Neuron (in vitro differentiated cells): ENCODE results near the gene MMP28.
A peak's percentile ranks its signal among the peaks of the same experiment; 100 is the strongest.
"Not testable (repeated sequence)": the region's sequence is repeated elsewhere in the genome, so short reads cannot be mapped to it uniquely, and the experiment has no call there.

Experiments
- H2AFZ ChIP-seq: one replicate; pipeline ENCODE4 v1.6.1; 2013; ENCODE audit warnings: low read depth, mild to moderate bottlenecking, inconsistent platforms, low read length, moderate library complexity
- H3K27me3 ChIP-seq: one replicate; pipeline ENCODE4 v1.6.1; 2013; ENCODE audit warnings: low read length; ENCODE audit not compliant: insufficient read depth
- H3K36me3 ChIP-seq: one replicate; pipeline ENCODE4 v1.6.1; 2013; ENCODE audit warnings: low read length; ENCODE audit not compliant: insufficient read depth
- H3K4me1 ChIP-seq: one replicate; pipeline ENCODE4 v1.6.1; 2013; ENCODE audit warnings: low read length; ENCODE audit not compliant: insufficient read depth
- H3K4me3 ChIP-seq: 2 replicates; pipeline ENCODE4 v1.5.1; 2013; ENCODE audit warnings: mild to moderate bottlenecking, low read length, moderate library complexity
- H3K9me3 ChIP-seq: one replicate; pipeline ENCODE4 v1.6.1; 2013; ENCODE audit warnings: low read length

Gene MMP28

GRCh38 chr17:35752471-35752870 is 43.0 kb downstream of the MMP28 start:
- Histone ChIP-seq H3K4me3 (no peak overlapping the region), H3K36me3 (no peaks in the 10 kb centered on the region)

GRCh38 chr17:35751541-35751940 is 43.9 kb downstream of the MMP28 start:
- not testable (repeated sequence) for H3K4me1 ChIP-seq, H3K36me3 ChIP-seq, H3K9me3 ChIP-seq, H3K4me3 ChIP-seq, H2AFZ ChIP-seq
- peaks cover 22% of the 10 kb centered on the region for H3K27me3 ChIP-seq

More at GRCh38 chr17:35752471-35752870, 43.0 kb downstream of the MMP28 start:
- Histone ChIP-seq H3K9me3 (no peaks in the 10 kb centered on the region), H3K4me1 (peaks cover 8% of the 10 kb centered on the region), H3K27me3 (peaks cover 22% of the 10 kb centered on the region), H2AFZ (no peak overlapping the region)

GRCh38 chr17:35750526-35751395 is 44.7 kb downstream of the MMP28 start:
- Histone ChIP-seq H3K4me3 (no peak overlapping the region), H3K36me3 (no peaks in the 10 kb centered on the region), H3K9me3 (no peaks in the 10 kb centered on the region), H3K4me1 (peaks cover 8% of the 10 kb centered on the region), H2AFZ (no peak overlapping the region), H3K27me3 (peaks cover 22% of the 10 kb centered on the region)

- Histone ChIP-seq H3K4me1 (peaks cover 8% of the 10 kb centered on the region), H3K4me3 (peak overlapping the region; percentile 19), H3K9me3 (no peaks in the 10 kb centered on the region), H3K36me3 (no peaks in the 10 kb centered on the region), H3K27me3 (peaks cover 26% of the 10 kb centered on the region), H2AFZ (no peak overlapping the region)
Observed at GRCh38 chr17:35749560-35750412, 45.7 kb downstream of the MMP28 start.

- H3K4me1 ChIP-seq: peaks cover 8% of the 10 kb centered on the region
- H3K4me3 ChIP-seq: no peak overlapping the region
- H3K27me3 ChIP-seq: peaks cover 26% of the 10 kb centered on the region
- H3K36me3 ChIP-seq: no peaks in the 10 kb centered on the region
- no peaks in the 10 kb centered on the region for H3K9me3 ChIP-seq
- H2AFZ ChIP-seq: no peak overlapping the region
Observed at GRCh38 chr17:35748979-35749378, 46.5 kb downstream of the MMP28 start.

GRCh38 chr17:35748341-35748841 is 47.0 kb downstream of the MMP28 start:
- no peaks in the 10 kb centered on the region for H3K9me3 ChIP-seq
- peaks cover 26% of the 10 kb centered on the region for H3K27me3 ChIP-seq
- no peaks in the 10 kb centered on the region for H3K36me3 ChIP-seq
- no peak overlapping the region for H3K4me3 ChIP-seq
- H3K4me1 ChIP-seq: peaks cover 8% of the 10 kb centered on the region
- H2AFZ ChIP-seq: no peak overlapping the region

- H3K36me3 ChIP-seq: no peaks in the 10 kb centered on the region
- peaks cover 26% of the 10 kb centered on the region for H3K27me3 ChIP-seq
- peaks cover 8% of the 10 kb centered on the region for H3K4me1 ChIP-seq
- H2AFZ ChIP-seq: no peak overlapping the region
- no peaks in the 10 kb centered on the region for H3K9me3 ChIP-seq
- no peak overlapping the region for H3K4me3 ChIP-seq
Observed at GRCh38 chr17:35747540-35748017, 47.9 kb downstream of the MMP28 start.

- Histone ChIP-seq H3K4me3 (no peak overlapping the region), H2AFZ (no peak overlapping the region), H3K9me3 (no peaks in the 10 kb centered on the region), H3K36me3 (no peaks in the 10 kb centered on the region), H3K4me1 (peaks cover 8% of the 10 kb centered on the region), H3K27me3 (peaks cover 24% of the 10 kb centered on the region)
Observed at GRCh38 chr17:35745749-35746320, 49.6 kb downstream of the MMP28 start.

GRCh38 chr17:35745246-35745645 is 50.2 kb downstream of the MMP28 start:
- Histone ChIP-seq H3K4me1 (peaks cover 6% of the 10 kb centered on the region), H2AFZ (no peak overlapping the region), H3K27me3 (peaks cover 18% of the 10 kb centered on the region), H3K9me3 (no peaks in the 10 kb centered on the region), H3K36me3 (no peaks in the 10 kb centered on the region), H3K4me3 (no peak overlapping the region)

- no peak overlapping the region for H3K4me3 ChIP-seq
- no peaks in the 10 kb centered on the region for H3K9me3 ChIP-seq
- peaks cover 15% of the 10 kb centered on the region for H3K27me3 ChIP-seq
- no peaks in the 10 kb centered on the region for H3K36me3 ChIP-seq
- H2AFZ ChIP-seq: no peak overlapping the region
- H3K4me1 ChIP-seq: peaks cover 3% of the 10 kb centered on the region
Observed at GRCh38 chr17:35744830-35745229, 50.6 kb downstream of the MMP28 start.

- Histone ChIP-seq H3K9me3 (no peaks in the 10 kb centered on the region), H3K27me3 (peaks cover 7% of the 10 kb centered on the region), H3K4me1 (no peaks in the 10 kb centered on the region)
Observed at GRCh38 chr17:35743626-35744328, 51.7 kb downstream of the MMP28 start.

GRCh38 chr17:35742896-35743477 is 52.5 kb downstream of the MMP28 start:
- Histone ChIP-seq H3K4me3 (no peak overlapping the region), H3K27me3 (peaks cover 4% of the 10 kb centered on the region), H3K36me3 (no peaks in the 10 kb centered on the region), H2AFZ (no peak overlapping the region), H3K9me3 (no peaks in the 10 kb centered on the region), H3K4me1 (no peaks in the 10 kb centered on the region)

More at GRCh38 chr17:35743626-35744328, 51.7 kb downstream of the MMP28 start:
- Histone ChIP-seq H3K4me3 (no peak overlapping the region), H3K36me3 (no peaks in the 10 kb centered on the region), H2AFZ (no peak overlapping the region)
